22Rv1 (cell line): ENCODE measurements around the gene TTC13.
A peak's percentile ranks its signal among the peaks of the same experiment; 100 is the strongest.

Experiments used
- H3K27ac ChIP-seq: fragments of 450-650 bp; 2 replicates; pipeline ENCODE4 v1.5.1; 2017
- ZFX ChIP-seq: fragments of 450-650 bp; IDR thresholded peaks from 2 replicates; pipeline ENCODE4 v1.6.1; 2017; ENCODE audit warnings: antibody characterized with exemption, borderline replicate concordance
- TF ChIP-seq, protein P1 (sequence below): fragments of 450-650 bp; IDR thresholded peaks from 2 replicates; pipeline ENCODE4 v1.5.1; 2017; ENCODE audit warnings: mild to moderate bottlenecking

The TTC13 gene

DNA sequence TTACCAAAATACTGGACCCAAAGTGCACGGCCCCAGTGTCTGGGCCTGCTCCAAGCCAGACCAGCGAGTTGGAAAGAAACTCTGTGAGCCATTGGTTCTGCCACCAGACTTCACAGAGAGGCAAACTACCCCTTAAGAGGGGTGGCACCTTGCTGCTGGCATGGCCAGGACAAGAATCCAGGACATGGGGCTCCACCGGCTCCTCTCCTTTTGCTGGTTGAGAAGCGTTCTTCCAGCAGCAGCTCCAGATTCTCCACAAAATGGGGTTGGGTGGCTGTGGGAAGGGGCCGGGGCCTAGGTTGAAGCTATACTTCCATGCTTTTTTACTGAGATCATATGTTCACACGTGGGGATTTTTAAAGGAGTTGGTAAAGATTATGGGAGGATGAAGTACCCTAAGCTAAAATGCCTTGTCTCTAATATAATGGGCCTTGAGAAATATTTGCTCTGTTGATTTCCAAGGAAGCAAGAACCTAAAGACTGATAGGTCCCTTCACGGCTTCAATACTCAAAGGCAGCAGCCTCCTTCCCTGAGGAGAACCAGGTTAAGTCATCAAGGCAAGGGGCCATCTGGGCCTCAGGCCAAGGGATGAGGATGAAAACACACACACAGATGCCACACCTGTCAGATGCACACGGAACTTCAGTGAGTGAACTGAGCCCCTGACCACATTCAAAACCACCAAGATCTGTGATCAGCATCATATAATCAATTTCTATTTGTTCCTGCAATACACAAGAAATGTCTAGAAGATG lies 113.4 kb downstream of the TTC13 start:
- TF ChIP-seq, protein P1, sequence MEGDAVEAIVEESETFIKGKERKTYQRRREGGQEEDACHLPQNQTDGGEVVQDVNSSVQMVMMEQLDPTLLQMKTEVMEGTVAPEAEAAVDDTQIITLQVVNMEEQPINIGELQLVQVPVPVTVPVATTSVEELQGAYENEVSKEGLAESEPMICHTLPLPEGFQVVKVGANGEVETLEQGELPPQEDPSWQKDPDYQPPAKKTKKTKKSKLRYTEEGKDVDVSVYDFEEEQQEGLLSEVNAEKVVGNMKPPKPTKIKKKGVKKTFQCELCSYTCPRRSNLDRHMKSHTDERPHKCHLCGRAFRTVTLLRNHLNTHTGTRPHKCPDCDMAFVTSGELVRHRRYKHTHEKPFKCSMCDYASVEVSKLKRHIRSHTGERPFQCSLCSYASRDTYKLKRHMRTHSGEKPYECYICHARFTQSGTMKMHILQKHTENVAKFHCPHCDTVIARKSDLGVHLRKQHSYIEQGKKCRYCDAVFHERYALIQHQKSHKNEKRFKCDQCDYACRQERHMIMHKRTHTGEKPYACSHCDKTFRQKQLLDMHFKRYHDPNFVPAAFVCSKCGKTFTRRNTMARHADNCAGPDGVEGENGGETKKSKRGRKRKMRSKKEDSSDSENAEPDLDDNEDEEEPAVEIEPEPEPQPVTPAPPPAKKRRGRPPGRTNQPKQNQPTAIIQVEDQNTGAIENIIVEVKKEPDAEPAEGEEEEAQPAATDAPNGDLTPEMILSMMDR: no peak
- no peak for TF ChIP-seq ZFX
- H3K27ac ChIP-seq: no peak overlapping the region

DNA sequence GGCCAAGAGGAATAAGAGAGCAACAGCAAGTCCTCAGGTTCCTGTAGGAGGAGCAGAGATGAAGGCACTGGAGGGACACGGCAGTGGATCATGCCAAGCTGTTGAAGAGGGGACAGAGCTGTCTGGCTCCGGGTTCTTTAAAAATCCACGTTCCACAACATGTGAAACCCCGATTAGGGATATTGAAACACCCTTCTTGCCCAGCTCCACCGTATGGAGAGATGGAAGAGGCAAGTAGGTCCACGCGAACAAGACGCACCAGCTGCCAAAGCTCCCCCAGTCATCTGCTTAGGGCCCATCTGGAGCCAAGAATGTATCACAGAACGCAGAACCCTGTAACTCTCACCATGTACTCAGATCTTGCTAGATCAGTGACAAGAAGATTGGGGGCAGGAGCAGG lies 114.2 kb downstream of the TTC13 start:
- TF ChIP-seq ZFX: no peak
- TF ChIP-seq, protein P1: no peak
- H3K27ac ChIP-seq: no peak overlapping the region

- no peak overlapping the region for H3K27ac ChIP-seq
- no peak for TF ChIP-seq ZFX
- TF ChIP-seq, protein P1: no peak
Observed at GRCh38 chr1:230863449-230863848, 115.2 kb downstream of the TTC13 start.

DNA sequence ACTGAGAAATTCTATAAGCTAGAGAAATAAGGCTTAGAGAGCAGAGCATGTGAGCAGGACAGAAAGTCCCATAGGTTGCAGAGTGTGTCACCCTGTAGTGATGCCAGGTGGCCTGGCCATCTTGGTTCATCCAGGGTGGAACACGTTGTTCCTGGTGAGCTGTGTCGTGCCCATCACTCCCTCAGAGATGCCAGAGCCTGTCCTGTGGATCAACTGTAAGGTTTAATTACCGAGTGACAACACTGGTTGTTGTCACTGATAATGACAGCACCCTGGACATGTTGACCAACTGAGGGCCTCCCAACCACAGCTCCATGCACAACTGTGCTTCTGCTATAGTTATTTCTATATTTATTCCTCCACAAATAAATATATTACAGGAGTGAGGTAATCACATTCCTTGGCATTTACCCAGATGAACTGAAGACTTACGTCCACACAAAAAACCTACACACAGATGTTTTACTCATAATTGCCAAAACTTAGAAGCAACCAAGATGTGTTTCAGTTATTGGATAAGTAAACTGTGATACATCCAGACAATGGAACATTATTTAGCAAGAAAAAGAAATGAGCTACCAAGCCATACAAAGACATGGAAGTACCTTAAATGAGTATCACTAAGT lies 116.6 kb downstream of the TTC13 start:
- H3K27ac ChIP-seq: no peak overlapping the region
- TF ChIP-seq ZFX: no peak
- TF ChIP-seq, protein P1: no peak

- TF ChIP-seq, protein P1: no peak
- no peak for TF ChIP-seq ZFX
- H3K27ac ChIP-seq: no peak overlapping the region
Observed at GRCh38 chr1:230861489-230861888, 117.2 kb downstream of the TTC13 start.

DNA sequence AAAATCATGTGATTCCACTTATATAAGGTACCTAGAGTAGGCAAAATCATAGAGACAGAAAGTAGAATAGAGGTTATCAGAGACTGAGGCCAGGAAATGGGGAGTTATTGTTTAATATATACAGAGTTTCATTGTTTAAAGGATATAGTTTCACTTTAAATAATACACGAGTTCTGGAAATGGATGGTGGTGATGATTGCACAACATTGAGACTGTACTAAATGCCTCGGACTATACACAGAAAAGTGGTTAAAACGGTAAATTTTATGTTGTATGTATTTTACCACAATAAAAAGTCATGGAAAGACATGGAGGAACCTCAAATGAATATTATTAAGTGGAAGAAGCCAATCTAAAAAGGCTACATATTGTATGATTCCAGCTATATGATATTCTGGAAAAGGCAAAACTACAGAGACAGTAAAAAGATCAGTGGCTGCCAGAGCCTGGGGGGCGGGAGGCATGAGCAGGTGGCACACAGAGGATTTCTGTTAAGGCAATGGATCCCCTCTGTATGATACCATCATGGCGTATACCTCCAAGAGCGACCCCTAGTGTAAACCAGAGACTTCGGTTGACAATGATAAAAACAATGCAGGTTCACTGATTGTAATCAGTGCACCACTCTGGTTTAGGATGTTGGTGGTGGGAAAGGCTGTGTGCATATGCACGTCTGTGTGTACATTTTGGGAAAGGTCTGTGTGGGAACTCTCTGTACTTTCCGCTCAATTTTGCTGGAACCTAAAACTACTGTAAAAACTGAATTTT lies 117.9 kb downstream of the TTC13 start:
- no peak for TF ChIP-seq ZFX
- TF ChIP-seq, protein P1: peak; percentile 16; the same call in 1 of the 2 replicates
- H3K27ac ChIP-seq: no peak overlapping the region
